NK-92 treated with Interleukin-12 subunit alpha and Interleukin-12 subunit beta, amount 100 ng/mL, for 24 hours (cell line): ENCODE measurements around the gene CDAN1.
"Not testable (repeated sequence)": the region's sequence is repeated elsewhere in the genome, so short reads cannot be mapped to it uniquely, and the experiment has no call there.

Experiments used
- DNase-seq: peaks from one replicate; lab custom pipeline; 2025; lab: John Stamatoyannopoulos, UW

The CDAN1 gene, protein sequence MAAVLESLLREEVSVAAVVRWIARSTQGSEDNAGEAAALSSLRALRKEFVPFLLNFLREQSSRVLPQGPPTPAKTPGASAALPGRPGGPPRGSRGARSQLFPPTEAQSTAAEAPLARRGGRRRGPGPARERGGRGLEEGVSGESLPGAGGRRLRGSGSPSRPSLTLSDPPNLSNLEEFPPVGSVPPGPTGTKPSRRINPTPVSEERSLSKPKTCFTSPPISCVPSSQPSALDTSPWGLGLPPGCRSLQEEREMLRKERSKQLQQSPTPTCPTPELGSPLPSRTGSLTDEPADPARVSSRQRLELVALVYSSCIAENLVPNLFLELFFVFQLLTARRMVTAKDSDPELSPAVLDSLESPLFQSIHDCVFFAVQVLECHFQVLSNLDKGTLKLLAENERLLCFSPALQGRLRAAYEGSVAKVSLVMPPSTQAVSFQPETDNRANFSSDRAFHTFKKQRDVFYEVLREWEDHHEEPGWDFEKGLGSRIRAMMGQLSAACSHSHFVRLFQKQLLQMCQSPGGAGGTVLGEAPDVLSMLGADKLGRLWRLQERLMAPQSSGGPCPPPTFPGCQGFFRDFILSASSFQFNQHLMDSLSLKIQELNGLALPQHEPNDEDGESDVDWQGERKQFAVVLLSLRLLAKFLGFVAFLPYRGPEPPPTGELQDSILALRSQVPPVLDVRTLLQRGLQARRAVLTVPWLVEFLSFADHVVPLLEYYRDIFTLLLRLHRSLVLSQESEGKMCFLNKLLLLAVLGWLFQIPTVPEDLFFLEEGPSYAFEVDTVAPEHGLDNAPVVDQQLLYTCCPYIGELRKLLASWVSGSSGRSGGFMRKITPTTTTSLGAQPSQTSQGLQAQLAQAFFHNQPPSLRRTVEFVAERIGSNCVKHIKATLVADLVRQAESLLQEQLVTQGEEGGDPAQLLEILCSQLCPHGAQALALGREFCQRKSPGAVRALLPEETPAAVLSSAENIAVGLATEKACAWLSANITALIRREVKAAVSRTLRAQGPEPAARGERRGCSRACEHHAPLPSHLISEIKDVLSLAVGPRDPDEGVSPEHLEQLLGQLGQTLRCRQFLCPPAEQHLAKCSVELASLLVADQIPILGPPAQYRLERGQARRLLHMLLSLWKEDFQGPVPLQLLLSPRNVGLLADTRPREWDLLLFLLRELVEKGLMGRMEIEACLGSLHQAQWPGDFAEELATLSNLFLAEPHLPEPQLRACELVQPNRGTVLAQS

DNA sequence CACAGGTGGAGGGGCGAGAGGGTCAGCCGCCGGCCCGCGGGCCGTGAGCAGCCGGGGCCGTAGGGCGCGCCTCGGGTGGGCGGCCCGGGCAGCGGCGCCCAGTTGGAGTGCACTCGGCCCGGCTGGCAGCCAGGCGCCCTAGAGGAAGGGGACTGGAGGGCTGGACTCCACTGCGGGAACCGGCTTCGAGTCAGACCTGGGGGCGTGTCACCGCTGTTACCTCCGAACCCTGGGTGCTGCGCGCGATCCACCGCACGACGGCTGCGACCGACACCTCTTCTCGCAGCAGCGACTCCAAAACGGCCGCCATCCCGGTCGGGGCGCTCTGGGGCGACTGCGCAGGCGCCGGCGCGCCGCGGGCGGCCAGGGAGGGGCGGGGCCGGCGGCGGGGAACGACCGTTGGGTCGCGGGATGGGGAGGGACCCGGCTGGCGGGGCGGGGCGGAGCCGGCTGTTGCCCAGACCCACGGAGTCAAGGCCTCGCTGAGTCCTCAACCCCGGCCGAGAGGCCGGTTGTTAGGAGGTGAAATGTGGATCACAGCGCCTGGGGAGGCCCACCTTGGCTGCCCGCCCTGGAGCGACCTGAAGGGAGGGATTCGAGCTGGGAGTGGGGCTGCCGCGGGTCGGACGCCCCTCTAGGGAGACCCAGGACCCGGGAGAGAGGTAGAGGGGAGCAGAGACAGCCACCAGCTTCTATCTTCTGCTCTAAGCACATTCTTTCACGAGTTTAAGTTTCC is at the start of gene CDAN1:
CDAN1 (minus strand) TSS at position 336 of the 736 bp plus-strand sequence; CDS start at position 310, 26 bp downstream.
- DNase-seq = peak; percentile 90

DNA sequence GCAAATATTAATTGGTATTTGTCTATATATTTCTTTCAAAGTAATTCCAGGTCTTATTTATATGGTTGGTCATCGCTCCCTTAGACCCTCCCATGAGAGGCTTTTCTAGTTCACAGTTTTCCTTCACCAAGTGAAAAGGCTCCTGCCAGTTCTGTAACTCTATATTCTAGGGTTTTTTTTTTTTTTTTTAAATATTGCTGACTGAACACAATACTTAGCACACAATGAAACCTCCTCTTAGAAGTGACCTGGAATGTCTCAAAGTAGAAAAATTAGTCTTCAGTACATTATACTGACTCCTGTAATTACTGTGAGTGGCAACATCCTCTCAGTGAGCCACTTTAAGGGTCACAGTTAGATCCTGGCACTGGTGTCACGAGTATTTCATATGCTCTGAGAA is 48.6 kb upstream of the CDAN1 start:
- no peak for DNase-seq

DNA sequence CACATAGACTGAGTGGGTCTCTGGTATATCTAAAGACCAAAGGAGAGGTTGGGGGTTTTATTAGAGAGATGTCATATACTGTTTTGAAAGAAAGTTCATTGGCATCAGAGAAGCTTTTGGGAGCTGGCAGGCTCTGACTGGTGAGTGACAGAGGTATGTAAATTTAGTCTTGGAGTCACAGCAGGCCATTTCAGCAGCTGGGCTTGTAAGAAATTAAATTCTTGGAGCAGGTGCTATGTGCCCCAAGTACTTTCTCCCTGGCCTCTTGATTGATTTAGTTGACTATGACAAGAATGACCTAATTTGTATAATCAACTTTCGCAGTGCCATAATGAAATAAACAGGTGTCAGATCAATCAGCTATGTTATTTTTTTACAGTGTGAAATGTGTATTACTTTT is 47.8 kb upstream of the CDAN1 start:
- DNase-seq = no peak

DNA sequence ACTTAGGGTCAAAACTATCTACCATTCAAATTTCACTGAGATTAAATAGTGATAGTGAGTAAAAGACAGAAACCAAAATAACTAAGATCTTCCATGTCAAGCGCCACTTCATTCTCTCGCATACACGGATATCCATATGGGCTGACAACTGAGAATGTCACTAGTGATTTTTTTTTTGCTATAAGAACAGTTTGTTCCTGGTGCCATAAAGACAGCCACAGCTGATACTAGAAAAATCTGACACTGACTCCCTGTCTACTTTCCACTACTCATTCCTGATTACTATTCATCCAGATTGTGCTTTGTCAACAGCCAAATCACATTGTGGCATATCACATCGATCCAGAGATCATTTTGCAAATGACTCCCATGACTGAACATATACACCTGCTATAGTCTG is 45.8 kb upstream of the CDAN1 start:
- no peak for DNase-seq

DNA sequence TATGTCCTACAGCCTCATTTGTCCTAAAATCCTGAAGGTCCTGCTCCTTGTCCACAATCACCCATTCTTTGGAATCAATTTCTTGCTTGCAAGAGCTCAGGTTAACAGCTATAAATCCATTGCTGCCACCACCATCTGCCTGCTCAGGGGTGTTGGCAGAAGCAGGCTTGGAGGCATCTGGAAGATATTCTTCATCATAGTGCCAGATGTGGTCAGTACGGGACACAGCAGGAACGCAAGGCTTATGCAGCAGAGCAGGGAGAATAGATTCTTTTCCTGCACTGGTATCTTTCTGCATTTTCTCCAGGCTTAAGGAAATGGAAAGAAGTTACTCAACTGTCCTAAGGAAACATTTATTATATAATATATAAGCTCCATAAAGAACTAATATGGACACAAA is 38.5 kb upstream of the CDAN1 start:
- DNase-seq = no peak

DNA sequence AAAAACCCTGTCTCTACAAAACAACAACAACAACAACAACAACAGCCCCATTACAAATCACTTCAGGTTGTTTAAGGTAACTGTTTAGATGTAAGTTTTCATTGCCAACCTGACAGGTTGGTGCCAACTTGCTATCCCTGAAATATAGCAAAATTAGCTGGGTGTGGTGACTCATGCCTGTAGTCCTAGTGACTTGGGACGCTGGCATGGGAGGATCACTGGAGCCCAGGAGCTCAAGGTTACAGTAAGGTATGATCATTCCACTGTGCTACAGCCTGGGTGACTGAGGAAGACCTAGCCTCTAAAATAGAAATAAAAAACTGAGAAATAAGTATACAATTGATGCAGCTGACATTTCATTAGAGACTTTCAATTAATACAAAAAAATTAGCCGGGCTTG is 36.0 kb upstream of the CDAN1 start:
- no peak for DNase-seq

DNA sequence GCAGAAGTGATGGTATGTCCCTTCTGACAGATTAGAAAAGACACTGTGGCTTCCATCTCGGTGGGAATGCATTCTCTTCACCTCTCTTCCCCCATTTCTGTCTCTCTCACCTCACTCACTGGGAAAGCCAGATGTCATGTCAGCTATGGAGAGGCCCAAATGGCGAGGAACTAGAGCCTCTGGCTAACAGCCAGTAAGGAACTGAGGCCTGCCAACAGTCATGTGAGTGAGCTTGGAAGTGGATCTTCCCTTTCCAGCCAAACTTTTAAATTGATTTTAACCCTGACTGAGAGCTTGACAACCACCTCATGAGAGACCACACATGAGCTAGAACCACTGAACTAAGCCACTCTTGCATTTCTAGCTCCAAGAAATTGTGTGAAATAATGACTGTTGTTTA is 35.2 kb upstream of the CDAN1 start:
- no peak for DNase-seq

DNA sequence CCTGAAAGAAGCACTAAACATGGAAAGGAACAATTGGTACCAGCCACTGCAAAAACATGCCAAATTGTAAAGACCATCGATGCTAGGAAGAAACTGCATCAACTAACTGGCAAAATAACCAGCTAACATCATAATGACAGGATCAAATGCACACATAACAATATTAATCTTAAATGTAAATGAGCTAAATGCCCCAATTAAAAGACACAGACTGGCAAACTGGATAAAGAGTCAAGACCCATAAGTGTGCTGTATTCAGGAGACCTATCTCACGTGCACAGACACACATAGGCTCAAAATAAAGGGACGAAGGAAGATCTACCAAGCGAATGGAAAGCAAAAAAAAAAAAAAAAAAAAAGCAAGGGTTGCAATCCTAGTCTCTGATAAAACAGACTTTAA is 29.2 kb upstream of the CDAN1 start:
- DNase-seq = not testable (repeated sequence)

DNA sequence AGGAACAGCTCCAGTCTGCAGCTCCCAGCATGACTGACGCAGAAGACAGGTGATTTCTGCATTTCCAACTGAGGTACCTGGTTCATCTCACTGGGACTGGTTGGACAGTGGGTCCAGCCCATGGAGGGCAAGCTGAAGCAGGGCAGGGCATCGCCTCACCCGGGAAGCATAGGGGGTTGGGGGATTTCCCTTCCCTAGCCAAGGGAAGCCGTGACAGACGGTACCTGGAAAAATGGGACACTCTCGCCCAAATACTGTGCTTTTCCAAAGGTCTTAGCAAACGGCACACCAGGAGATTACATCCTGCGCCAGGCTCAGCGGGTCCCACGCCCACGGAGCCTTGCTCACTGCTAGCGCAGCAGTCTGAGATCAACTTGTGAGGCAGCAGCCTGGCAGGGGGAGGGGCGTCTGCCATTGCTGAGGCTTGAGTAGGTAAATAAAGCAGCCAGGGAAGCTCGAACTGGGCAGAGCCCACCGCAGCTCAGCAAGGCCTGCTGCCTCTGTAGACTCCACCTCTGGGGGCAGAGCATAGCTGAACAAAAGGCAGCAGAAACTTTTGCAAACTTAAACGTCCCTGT is 27.3 kb upstream of the CDAN1 start:
- not testable (repeated sequence) for DNase-seq

DNA sequence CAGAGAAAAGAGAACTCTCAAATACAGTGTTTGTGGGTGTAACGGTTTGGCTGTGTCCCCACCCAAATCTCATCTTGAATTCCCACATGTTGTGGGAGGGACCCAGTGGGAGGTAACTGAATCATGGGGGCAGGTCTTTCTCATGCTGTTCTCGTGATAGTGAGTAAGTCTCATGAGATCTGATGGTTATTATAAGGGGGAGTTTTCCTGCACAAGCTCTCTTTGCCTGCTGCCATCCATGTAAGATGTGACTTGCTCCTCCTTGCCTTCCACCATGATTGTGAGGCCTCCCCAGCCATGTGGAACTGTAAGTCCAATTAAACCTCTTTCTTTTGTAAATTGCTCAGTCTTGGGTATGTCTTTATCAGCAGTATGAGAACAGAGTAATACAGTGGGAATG is 24.9 kb upstream of the CDAN1 start:
- DNase-seq = not testable (repeated sequence)

DNA sequence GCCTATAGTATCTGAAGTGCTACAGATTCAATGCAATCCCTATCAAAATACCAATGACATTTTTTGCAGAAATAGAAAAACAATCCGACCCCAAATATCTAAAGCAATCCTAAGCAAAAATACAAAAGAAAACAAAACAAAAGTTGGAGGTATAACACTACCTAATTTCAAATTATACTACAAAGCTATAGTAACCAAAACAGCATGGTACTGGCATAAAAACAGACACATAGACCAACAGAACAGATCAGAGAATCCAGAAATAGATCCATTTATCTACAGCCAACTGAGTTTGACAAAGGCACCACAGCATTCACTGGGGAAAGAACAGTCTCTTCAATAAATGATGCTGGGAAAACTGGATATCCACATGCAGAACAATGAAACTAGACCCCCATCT is 23.8 kb upstream of the CDAN1 start:
- no peak for DNase-seq

DNA sequence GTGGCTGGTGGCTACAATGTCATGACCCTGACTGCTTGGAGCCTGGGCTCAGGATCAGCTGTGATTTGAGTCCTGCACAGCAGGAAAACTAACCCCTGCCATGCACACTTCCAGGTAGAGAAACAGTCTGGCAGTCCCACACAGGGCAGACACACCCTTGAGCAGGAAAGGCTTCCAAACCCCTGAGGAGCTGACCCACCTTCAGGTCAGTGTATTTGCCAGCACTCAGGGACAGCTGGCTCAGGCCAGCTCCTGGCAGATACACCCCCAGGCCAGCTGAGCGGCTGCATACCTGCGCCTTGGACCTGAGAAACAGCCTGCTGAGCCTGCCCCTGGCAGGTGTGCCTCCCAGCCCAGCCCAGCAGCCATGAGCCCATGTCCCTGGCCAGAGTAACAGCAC is 22.2 kb upstream of the CDAN1 start:
- DNase-seq = no peak

DNA sequence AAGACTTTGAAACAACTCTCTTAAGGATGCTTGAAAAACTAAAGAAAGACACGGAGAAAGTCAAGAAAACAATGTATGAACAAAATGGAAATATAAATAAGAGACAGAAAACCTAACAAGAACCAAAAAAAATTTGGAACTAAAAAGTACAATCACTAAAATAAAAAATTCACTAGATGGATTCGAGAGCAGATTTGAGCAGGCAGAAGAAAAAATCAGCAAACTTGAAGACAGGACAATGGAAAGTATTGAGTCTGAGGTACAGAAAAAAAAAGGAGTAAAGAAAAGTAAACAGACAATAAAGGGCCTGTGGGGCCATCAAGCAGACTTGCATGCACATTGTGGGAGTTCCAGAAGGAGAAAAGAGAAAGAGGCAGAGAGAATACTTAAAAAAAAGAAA is 13.4 kb upstream of the CDAN1 start:
- no peak for DNase-seq

DNA sequence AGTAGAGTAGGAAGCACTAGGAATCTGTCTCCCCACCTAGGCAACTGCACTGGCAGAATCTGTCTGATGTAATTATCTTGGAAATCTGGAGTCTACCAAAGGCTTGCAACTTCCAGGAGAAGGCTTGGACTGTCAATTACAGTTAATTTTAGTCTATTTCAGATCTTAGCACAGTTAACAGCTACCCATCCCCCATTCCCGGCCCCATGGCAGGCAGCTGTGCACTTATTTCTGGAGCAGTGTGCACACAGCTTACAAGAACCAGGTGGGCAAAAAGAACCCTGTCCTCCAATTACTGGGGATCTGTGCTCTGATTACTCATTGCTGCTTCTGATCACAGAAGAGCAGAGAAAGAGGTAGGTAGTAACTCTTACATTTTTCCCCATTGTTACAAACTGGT is 12.3 kb upstream of the CDAN1 start:
- DNase-seq = no peak

DNA sequence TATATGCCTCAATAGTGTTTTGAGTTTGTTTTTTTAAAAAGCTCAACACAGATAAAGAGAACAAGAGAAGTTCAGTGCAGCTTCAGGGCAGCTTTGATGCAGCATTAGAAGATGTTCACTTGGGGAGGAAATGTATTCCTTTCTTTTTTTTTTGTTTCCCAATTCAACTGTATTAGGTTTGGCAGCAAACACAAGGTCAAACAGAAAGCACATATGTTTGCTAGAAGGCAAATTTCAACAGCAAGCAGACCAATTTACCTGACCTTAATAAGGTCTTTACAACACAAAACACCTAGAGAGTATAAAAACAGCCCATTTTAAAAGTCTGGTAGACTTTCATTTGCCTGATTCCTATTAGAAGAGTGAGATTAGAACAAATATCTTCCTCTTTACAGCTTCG is 7.3 kb upstream of the CDAN1 start:
- no peak for DNase-seq

DNA sequence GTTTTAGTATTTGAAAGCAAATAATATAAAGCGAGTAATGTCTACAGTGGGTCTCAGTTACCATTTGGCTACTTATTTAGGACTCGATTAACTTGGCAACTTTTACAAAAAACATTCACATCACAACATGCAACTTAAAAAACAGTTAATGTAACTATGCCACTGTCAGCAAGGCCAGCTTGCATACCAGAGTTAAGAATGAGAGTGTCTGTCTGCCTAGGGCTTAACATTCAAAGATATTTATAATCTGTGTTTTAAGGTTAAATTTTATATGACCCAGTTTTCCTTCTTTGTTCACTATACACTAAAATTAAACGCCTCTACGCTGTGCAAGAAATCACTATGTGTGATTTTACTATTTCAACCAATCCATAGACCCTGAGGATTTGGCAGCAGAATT is 5.2 kb upstream of the CDAN1 start:
- no peak for DNase-seq

DNA sequence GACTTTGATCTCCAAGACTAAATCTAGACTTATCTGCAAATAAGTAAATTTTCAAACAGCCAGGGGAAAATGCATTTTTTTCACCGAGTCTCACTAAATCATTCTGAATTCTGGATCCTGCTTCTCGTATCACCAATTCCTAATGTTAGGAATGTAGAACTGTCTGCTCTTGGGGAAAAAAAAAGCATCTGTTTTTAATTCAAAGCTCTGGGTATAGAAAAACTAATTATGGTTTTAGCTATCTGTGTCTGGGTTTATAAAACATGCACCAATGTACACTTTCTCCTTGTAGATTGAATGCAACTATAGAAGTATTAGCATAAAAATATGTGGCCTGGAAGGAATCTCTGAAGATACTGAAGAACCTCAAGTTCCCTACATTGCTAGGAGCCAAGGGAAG is 4.8 kb upstream of the CDAN1 start:
- DNase-seq = no peak

DNA sequence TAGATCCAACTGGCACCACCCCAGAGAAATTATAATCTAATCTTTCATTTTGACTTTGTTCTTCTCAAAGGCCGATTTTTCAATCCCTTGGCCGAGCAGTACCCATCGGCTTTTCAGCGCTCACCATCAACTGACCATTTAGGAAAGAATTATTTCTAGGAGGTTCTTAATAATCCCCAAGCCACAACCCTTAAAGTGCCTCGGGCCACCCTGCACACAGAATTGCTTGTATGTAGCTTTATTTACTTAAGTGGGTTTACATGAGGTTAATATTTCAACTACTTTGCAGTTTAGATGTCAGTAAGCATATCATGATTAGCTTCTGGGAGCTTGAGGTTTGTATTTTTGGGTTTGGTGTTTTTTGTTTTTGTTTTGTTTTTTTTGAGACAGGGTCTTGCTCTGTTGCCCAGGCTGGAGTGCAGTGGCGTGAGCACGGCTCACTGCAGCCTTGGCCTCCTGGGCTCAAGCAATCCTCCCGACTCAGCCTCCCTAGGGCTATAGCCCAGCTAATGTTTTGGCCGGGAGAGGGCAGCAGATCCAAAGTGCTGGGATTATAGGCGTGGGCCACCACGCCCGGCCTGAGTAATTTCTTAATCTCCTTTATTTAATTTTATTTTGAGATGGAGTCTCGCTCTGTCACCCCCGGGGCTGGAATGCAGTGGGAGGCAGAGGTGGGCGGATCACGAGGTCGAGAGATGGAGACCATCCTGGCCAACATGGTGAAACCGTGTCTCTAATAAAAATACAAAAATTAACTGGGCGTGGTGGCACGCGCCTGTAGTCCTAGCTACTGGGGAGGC is 801 bp upstream of the CDAN1 start:
- no peak for DNase-seq

DNA sequence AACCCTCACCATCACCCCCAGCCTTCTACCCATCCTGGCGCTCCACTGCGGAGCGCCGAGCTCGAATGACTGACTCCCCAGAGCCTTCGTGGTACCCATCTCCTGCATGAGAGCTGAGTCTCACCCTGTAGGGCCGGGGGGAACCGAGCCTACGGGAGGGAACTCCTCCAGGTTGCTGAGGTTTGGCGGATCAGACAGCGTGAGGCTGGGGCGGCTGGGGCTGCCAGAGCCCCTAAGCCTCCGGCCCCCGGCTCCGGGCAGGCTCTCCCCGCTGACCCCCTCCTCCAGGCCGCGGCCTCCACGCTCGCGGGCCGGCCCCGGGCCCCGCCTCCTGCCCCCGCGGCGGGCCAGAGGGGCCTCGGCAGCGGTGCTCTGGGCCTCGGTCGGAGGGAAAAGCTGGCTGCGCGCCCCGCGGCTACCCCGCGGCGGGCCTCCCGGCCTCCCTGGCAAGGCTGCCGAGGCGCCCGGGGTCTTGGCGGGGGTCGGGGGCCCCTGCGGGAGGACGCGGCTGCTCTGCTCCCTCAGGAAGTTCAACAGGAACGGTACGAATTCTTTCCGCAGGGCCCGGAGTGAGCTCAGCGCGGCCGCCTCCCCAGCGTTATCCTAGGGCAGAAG is 643 bp downstream of the CDAN1 start:
- DNase-seq = no peak
